ENCODE data around the gene FAM117A.

The FAM117A gene

DNA sequence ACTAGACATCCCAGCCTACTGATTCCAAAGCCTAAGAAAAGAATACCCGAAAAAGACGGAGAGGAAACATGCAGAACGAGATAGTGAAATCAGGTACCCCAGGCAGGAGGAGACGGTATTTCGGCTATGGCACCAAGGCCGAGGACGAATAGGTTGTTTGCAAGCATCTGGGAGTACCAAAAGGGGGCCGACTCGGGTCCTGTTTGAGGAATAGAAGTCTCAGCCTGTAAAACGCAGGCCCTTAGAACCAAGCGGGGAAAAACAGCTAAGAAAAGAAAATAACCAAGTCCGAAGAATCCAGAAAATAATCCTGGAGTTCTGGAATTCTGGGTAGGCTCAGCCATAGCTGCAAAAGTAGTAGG lies 56.7 kb downstream of the FAM117A start:
- DNase-seq: no peak

DNA sequence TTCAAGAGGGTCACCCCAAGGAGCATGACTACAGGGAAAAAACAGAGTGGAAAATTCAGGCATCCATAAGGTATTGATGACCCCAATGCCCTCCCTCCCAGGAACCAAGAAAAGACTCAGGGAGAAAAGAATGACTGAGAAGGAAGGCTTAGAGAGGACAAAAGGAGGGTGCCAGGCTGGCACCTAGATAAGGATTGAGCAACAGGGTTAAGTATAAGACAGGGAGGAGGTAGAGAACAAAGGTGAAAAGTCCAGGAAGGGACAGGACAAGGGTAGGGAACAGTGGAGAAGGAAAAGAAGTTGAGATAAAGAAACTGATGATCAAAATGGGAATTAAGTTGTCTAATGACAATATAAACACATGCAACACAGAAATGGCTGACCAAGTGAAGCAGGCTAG lies 58.7 kb downstream of the FAM117A start:
- no peak for DNase-seq

DNA sequence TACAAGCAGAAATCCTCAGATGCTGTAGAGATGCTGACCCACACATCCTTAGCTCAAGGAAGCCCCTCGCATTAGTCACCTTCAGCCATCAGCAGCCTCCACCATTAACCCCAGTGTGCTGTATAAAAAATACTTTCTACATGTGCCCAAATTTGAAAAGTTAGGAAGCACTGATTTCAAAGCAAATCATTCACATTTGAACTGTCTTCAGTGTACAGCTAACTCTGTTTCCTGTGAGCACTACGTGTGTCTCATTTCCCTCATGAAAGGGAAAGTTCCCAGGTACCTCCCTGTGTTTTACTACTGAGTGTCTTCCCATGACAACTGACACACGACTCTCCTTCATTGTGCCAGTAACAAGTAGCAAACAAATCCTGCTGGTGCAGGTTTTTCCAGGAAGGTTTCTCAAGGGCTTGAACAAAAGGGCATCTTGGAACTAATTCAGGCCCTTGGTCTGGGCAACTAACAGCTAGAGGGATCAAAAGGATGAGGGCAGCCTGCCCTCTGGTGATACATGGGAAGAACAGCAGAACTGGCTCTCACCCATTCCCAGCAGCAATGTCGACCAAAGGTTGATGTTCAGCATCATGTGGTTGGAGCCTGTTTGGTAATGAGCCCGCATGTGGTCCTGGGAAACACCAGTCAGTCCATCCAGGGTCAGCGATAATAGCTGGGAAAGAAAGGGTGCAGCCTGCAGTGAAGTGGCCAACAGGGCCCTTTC lies 60.2 kb downstream of the FAM117A start:
- DNase-seq: no peak

DNA sequence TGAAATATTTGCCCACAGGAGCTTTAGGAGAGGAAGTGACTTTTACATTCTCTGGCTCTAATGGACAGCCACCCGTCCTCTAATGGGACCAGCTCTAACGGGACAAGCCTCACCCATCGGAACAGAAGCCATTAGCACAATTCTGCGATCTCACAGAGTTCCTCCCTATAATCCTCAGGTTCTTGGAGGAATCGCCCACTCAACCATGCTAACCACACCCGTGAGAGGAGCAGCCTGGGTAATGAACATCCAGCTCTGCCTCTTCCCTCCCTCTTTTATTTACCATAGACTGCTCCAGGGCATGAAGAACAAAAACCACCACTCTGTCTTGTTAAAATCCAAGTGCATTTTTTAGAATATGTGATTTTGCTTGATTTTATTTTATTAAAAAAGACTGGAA lies 63.0 kb downstream of the FAM117A start:
- no peak for DNase-seq

DNA sequence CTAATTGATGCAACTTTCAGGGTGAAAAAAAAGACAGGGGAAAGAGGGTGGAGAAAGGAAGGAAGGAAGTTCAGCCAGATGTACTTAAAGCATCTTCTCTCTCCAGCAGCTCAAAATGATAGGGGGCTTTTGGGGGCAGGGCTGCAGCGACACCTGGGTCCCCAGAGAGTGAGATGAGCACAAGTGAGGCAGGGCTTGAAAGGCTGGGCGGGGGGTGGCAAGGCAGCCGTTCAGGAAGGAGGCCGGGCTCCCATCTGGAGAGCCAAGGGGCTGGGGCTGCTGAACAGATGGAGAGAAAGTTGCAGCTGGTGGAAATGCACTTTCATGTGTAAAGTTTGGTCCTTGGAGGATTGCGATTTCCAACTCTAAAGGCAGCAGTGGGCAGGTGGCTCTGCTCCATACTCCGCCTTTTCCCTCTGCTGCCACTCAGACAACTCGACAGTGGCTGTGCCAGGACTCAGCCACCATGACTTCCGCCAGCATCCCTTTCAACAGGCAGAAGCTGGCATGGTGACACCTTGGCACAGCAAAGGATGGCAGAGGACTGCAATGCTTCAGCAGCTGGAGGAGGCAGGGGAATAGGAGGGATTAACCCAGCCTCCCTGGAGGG lies 63.9 kb downstream of the FAM117A start:
- no peak for DNase-seq

DNA sequence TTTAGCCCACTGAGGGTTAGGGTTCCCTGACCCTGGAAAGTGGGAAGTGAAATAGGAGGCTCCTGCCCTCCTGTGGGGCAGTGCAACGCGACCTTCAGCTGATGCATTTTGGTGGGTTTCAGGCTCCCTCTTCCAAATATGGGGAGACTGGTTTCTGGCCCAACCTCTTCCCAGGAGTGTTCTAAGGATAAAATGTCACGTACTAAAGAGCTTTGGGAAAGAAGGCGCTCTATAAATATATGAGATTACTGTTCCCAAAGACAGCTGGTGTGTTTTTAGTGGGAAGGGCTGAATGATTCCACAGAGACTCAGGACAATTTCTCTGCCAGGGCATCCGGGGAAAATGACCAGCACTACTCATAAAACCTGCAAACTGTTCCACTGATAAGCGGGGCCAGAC lies 65.9 kb downstream of the FAM117A start:
- no peak for DNase-seq

DNA sequence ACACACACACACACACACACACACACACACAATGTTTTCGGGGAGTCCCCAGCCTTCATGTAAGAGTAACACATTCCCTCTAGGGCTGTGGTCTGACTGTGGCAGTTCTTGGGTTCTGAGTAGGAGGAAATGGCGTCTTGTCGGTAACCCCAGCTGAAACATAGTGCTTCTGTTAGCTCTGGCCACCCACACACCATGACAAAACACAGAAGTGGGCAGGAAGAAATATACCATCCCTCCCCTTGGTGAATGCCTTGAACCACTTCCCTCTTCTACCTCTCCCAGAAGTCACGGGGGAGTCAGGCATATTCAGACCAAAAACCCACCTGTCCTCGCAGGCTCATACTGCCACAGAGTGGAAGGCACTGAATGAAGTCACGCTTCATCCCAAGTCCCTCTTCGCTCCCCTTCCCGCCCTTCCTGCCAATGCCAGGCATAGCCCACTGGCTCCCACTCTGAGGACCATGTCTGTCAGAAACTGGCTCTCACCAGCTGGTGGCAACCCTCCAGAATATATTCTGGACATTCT lies 67.6 kb downstream of the FAM117A start:
- DNase-seq: peak; percentile 82

DNA sequence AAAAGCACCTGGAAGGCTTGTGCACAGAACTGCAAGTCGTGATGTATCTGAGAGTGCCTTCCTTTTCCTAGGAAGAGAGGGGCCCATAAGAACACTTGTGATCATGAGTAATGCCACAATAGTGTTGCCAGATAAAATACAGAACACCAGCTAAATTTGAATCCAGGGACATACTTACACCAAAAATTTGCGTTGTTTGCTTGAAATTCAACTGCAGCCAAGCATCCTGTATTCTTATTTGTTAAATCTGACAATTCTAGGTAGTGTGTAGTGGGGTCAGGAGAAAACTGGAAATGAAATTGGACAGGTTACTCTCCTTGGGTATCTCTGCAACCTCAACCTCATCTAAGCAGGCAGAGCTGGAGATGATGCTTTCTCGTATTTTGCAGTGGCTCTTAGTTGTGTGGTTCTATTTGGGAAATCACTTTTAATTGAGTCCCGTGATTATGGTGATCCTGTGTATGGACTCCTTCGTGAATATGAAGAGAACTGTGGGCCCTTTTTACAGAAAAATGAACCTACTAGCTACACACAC lies 68.2 kb downstream of the FAM117A start:
- DNase-seq: no peak

DNA sequence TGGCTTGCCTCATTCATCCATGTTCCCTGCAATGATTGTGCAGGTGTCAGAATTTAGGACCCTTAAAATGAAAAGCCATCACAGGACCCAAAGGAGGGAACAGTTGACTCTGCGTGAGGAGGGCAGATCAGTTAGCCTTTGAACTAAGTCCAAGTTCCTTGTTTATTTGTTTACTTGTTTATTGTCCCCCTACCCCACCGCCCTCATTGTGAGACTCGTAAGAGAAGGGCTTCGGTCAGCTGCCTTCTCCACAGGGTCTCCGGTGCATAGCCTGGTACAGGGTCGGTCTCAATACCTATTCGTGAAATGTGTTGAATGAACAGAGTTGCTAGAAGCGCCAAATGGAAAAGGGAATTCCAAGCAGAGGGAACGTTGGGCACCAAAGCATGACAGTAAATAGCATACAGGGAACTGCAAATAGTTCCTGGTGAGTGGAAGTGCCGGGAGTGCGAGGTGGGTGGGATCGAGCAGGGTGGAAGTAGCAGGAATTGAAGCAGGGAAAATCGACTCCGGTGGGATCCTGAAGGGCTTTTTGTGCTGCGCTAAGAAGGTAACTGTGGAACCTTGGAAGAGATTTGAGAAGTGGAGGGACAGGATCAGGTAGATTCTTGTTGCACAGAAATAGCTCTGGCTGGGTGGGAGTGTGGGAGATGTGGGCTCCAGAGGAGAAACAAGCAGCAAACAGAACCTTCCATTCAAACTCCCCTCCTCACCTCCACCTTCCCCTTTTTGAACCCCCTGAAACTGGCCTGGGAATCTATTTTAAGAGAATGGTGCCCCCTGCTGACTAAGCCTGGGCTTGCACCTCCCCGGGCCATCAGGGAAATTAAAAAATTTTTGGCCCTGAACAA lies 68.9 kb downstream of the FAM117A start:
- peak; percentile 92 for DNase-seq

DNA sequence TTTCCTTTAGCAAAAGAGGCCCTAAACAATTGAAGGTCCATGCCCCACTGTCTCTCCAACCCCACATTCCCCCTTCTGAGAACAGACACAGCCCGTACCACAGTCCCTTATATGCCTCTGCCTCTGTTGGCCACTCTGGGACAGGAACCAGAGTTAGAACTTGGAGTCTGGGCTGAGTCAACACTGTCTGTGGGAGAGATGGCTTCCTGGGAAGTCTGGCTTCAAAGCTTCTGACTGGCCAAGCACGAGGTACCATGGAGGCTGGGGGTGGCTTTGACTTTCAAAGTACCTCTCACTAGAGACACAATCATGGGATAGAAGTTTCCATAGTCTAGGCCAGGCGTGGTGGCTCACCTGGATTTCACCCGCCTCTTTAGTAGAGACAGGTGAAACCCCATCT lies 71.2 kb downstream of the FAM117A start:
- DNase-seq: no peak

DNA sequence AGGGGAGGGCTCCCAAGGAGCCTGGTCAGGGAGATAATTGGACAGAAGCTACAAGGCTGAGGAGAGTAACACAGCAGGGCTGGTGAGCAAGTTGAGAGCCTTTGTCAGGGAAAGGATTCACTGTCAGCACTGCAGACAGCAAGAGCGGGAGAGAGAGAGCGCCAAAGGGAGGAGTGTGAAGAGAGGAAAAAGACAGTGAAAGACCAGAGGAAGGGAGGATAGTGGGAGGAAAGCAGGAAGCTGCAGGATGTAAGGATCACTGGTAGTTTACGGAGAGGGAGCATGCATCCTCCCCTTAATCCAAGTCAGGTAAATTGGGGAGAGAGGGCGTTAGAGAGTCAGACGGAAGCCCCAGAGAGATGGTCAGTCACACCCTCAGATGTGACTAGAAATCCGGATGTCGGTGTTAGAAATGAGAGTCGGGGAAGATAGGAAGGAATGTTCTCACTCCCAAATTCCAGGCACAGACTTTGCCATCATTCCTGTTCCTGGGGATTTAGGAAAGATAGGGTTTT lies 72.2 kb downstream of the FAM117A start:
- no peak for DNase-seq

DNA sequence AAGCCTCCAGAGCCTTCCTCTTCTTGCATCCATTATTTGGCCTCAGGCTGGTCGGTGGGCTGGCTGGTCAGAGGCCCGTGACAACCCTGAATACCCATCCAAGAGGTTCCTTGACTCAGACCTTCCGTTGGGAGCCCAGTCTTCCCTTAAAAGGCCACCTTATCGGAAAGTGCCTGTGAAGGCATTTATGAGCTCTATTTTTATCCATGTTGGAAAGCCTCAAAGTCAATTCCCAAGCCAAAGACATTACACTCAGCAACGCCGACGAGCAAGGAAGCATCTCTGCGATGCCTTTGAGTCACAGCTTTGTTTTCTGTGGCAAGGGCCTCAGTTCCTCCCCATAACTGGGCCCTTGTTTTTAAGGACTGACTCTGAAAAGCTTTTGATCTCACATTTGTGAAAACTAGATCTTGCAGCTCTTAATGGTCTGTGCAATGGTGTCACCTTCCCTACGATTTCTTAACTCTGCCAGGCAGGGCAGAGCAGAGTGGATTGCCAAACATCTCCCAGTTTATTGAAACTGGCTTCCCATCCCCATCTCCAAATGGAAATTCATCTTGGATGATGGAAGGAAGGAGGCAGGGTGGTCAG lies 72.8 kb downstream of the FAM117A start:
- no peak for DNase-seq

DNA sequence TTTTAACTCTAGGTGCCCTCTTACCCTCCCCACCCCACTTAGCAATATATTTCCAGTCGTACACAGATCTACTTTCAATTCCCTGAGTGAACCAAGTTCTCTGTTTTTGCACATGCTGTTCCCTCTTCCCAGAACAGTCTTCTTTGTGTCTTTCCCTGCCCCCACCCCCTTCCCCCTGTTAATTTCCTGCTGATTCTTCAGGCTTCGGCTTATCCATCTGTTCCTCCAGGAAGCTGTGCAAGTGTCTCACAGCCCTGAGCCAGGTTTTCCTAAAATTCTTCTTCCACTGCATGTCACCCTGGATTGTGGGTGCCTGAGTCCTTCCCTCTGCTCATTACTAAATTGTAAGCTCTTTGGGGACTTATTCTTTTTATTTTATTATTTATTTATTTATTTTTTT lies 73.7 kb downstream of the FAM117A start:
- no peak for DNase-seq

DNA sequence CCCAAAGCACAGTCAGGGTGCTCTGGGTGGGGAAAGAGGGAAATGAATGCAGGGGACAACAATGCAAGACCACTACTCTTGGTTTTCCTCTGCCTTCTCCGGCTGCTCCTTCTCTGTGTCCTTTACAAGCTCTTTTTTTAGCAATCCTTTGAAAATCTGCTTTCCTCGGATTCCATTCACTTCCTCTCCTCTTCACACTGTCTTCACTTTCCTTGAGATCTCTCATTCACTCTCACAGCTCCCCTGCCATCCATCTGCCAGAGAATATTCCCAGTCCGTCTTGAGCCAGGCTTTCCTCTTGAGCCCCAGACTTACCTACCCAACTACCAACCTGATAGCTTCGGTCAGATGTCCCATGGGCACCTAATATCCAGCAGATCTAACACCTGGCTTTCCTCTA lies 75.1 kb downstream of the FAM117A start:
- no peak for DNase-seq

DNA sequence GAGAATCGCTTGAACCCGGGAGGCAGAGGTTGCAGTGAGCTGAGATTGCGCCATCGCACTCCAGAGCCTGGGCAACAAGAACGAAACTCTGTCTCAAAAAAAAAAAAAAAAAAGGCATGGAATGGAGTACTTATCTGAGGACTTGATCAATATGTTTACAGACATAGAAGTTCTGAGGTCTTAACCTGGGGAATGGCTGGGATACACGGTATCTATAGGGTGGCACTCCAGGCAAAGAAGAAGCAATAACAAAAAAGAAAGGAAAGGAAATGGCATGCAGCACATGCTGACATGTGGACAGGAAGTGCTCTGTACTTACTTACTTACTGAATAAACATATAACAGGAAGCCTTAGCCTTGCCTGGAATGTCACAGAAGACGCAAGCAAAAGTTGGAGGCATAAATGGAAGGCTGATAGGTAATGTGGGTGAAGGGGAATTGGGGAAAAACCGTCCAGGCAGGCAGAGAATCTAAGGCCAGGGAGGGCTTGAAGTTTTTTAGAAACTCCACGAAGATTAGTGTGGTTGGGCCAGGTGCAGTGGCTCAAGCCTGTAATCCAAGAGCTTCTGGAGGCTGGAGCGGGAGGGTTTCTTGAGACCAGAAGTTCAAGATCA lies 75.9 kb downstream of the FAM117A start:
- DNase-seq: peak; percentile 77

DNA sequence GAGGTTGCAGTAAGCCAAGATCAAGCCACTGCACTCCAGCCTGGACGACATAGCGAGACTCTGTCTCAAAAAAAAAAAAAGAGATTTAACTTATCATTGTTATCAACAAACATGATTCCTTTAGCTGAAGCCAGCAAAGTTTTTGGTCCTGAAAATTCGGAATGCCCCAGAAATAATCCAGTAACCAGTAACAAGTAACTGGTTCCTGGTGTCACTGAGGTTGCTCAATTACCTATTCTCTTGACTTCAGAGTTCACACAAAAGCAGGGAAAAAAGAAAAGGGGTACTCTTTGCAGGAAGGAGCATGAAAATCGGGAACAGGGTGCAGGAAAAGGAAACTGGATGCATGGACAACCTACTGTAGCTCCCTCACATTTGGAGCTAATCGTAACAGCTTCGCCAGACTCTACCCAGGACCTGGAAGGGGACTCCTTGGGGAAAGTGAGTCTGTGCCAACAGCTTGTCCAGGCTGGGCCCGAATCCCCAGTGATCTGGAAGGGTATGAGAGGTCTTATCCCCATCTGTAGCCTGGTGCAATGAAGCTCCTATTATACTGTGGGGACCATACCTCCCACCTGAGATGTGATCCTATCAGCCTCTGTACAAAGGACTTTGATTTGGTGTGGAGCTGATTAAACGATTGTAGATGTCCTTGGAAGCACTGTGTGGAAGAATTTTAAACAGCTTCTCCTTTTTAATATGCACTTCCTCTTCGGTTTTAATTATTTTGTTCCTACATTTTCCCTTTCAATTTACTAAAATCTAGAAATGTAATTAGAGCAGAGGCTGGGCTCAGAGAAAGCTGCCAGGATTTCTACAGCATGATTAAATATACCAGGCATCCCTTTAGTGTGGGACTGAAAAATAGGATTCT lies 82.6 kb downstream of the FAM117A start:
- peak; percentile 32 for DNase-seq

DNA sequence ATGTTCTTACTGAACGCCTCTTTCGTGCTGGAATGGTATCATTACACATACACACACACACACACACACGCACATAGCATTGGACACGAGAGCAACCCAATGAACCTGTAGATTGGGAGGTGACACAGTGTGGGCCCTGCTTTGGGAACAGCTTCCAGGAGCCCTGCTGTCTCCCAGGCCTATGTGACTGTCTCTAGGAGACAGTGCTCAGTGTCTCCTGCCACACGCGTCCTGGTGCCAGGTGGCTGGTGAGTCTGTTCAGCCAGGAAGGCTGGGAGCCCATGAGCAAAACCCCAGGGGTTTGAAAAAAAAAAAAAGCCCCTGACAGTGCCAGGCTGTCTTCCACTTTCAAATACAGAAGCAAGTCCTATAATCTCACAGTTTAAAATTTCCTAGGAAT lies 83.6 kb downstream of the FAM117A start:
- peak; percentile 45 for DNase-seq

DNA sequence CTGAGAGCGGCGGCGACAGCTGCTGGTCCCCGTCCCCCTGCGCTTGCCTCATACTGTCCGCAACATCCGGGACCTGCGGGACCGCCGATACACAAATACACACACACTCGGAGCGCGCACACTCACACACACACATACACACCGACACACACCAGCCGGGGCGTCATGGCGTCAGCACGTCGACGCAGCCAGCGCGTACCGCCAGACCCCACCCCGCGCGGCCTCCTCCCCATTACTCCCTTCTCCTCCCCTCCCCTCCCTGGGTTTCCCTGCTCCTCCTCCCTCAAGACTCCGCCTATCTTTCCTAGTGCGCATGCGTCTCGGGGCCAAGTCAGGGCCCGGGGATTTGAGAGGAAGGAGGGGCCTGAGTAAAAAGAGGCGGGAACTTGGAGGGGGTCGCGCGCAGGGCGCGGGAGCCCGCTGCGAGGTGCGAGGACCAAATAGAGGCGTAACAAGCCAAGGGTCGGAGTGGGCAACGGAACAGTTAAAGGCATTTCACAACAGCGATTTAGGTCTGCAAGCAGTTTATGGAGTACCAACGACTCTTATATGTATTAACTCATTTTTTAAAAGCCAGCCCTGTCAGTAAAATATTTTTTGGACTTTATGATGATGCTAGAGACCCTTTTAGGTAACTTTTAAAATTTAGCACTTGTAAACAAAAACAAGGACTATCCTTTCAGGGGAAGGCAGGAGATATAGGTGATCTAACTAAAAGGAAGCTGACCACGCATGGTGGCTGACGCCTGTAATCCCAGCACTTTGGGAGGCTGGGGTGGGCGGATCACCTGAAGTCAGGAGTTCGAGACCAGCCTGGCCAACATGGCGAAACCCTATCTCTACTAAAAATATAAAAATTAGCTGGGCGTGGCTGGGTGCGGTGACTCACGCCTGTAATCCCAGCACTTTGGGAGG lies 85.7 kb downstream of the FAM117A start, which contains the start of gene SPOP:
SPOP (minus strand) TSS at position 165 of the 915 bp plus-strand sequence. CDS start 55,287 bp downstream, outside the sequence.
- DNase-seq: peak; percentile 99

DNA sequence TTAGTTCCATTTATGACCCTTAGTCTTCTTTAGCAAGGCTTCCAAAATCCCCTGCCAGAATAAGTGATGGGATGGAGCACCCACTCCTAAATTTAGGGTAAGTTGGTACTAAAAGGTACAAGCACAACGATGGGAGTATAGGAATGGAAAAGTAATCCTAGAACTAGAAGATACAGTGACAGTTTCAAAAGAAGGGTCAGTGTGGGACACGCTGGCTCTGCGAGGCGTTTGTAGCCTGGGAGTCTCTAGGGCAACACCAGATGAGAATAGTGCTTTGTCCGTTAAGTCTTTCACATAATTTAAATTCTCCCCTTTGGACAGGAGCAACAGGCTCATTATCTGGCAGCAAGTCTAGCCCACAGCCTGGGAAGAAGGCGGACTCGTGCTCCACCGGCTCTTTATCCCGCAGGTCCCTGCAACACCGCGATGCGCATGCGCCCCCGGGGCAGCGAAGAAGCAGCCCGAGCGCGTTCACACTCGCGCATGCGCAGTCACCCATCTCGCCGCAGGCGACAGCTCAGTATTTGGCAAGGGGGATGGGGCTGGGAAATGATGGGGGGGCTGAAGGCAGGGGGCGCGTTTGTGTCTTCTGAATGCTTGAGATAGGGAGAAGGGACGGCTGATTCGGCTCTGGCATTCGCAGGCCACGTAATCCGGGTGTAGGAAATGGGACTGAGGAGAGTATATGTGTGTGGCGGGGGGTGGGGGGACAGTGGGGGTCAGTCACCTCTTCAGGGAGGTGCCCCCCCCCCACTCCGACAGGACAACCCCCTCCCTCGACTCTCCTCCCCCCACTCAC lies 86.6 kb downstream of the FAM117A start:
- DNase-seq: peak; percentile 97
